GM23338 (cell line): Measurements from ENCODE around the gene AP2M1.

ENCODE experiments used
- CTCF ChIP-seq, 2 experiments: fragments of 200-600 bp in 1 of 2; sonication (generic) in 1 of 2; conservative IDR thresholded peaks; 2 replicates each; pipeline versions ENCODE4 v1.5.1 to v1.6.1; 2016 to 2017; ENCODE audit warnings: antibody characterized with exemption in 2 of 2, low read depth in 2 of 2, mild to moderate bottlenecking in 2 of 2, moderate library complexity in 1 of 2
- EZH2 ChIP-seq: fragments of 200-600 bp; sonication (generic); IDR thresholded peaks from one replicate; pipeline ENCODE4 v1.8.0; 2017; ENCODE audit warnings: antibody characterized with exemption, mild to moderate bottlenecking, low read depth; ENCODE audit not compliant: unreplicated experiment
- EZH2phosphoT487 ChIP-seq: fragments of 200-600 bp; sonication (generic); IDR thresholded peaks from one replicate; pipeline ENCODE4 v1.8.1; 2018; ENCODE audit warnings: antibody characterized with exemption; ENCODE audit not compliant: unreplicated experiment
- POLR2AphosphoS5 ChIP-seq: IDR thresholded peaks from 2 replicates; pipeline ENCODE4 v1.6.1; 2016; ENCODE audit warnings: antibody characterized with exemption, low read depth

GRCh38 chr3:184203526-184203925 is 28.9 kb downstream of the AP2M1 start:
- no peak for TF ChIP-seq CTCF (conservative IDR thresholded peaks at IDR 0.05; ENCODE audit: low read depth in 2 of 2)
- TF ChIP-seq EZH2phosphoT487 = no peak
- TF ChIP-seq POLR2AphosphoS5 = no peak
- no peak for TF ChIP-seq EZH2
